HG03097 (cell line): ENCODE data around the gene CDC25C.
"Not testable (repeated sequence)": the region's sequence is repeated elsewhere in the genome, so short reads cannot be mapped to it uniquely, and the experiment has no call there.

ENCODE experiments used
- ATAC-seq: cut with Tn5 transposase; IDR thresholded peaks from one replicate; pipeline ENCODE4 v1.9.1; 2021; ENCODE audit not compliant: unreplicated experiment, low FRiP score

Gene CDC25C

GRCh38 chr5:138282920-138283742 lies 48.5 kb downstream of the CDC25C start:
- ATAC-seq = no peak

DNA sequence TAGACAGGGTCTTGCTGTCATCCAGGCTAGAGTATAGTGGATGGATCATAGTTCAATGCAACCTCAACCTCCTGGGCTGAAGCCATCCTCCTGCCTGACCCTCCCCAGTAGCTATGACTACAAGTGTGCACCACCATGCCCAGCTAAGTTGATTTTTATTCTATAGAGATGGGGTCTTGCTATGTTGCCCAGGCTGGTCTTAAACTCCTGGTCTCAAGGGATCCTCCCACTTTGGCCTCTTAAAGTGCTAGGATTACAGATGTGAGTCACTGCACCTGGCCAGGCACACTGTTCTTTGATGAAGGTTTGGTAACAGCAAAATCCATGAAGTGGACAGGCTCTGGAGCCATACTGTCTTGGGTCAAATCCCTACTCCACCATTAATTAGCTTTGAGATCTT lies 50.7 kb downstream of the CDC25C start:
- ATAC-seq = no peak

- no peak for ATAC-seq
Measured at GRCh38 chr5:138276402-138277054, 55.1 kb downstream of the CDC25C start.

DNA sequence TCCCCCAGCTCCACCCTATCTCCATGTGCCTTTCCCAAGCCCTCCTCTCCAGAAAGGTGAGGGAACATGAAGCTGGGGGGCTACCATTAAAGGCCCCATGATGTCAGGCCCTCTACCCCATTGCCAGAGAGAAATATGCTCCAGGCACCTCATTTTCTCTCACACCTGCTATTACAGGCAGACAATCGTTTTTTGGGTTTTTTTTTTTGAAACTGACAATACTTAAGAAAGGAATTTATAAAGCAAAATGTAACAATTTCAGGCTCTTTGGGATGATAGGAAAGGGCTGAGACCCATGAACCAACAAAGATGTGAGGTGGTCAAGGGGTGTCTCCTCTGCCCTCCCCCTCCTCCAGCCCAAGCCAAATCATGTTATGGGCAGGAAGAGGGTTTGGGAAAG lies 55.7 kb downstream of the CDC25C start:
- no peak for ATAC-seq

DNA sequence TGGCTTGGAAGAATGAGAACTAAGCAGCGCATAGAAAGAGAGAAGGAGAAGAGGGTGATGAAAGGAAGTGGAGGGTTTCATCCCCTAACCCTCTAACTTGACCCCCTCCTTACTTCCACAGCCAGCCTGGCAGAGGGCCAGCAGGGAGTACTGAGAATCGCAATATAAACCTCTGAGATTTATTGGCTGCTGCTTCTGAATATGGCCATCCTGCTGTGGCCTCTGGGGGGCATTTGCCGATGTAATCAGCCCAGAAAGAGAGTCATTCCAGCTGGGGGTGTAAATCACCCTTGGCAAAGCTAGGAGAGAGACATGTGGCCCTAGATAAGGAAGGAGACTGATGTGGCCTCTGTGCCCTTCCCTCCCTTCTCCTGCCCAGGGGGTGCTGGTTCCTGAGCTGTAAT lies 56.2 kb downstream of the CDC25C start:
- ATAC-seq = no peak

- ATAC-seq = no peak
Measured at GRCh38 chr5:138274189-138274853, 57.3 kb downstream of the CDC25C start, which contains the start of gene GFRA3. TSS of gene GFRA3 (minus strand) at chr5:138274621. CDS start at chr5:138274424, 197 bp downstream.

DNA sequence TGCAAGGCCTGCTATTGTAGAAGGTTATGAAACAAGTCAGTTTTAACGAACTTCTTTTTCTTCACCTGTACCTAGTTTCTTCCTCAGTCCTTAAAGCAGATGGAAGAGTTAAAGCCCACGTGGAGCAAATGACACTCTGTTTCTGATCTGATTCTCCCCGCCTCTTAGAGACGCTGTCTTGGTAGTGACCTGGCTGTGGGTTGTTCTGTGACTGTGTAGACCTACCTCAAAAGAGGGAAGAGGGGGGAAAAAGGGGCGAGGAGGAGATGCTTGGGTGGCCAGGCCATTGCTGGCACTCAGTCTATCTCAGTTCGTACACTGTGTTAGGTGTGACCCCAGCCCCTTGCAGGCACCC lies 57.8 kb downstream of the CDC25C start:
- no peak for ATAC-seq

DNA sequence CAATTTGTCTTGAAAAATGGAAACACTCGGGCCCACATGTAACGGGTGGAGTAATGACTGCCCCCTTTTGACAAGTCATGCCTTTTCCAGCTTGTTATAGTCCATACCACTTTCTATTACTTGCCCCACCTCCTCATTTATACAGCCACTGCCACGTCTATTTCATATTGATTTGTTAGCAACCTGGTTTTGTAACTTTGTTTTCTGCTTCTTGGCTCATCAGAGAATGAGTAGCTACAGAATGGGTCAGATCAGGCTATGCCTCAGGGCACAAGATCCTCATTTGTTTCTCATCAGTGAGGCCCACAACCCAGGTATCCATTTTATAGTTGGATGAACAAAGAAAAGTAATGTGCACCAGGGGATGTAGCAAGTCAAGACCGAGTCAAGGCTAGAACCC lies 58.9 kb downstream of the CDC25C start:
- ATAC-seq = no peak

GRCh38 chr5:138271281-138271680 lies 60.3 kb downstream of the CDC25C start:
- no peak for ATAC-seq

GRCh38 chr5:138264183-138264582 lies 67.4 kb downstream of the CDC25C start:
- ATAC-seq = no peak

- ATAC-seq = no peak
Measured at GRCh38 chr5:138263581-138263980, 68.0 kb downstream of the CDC25C start.

DNA sequence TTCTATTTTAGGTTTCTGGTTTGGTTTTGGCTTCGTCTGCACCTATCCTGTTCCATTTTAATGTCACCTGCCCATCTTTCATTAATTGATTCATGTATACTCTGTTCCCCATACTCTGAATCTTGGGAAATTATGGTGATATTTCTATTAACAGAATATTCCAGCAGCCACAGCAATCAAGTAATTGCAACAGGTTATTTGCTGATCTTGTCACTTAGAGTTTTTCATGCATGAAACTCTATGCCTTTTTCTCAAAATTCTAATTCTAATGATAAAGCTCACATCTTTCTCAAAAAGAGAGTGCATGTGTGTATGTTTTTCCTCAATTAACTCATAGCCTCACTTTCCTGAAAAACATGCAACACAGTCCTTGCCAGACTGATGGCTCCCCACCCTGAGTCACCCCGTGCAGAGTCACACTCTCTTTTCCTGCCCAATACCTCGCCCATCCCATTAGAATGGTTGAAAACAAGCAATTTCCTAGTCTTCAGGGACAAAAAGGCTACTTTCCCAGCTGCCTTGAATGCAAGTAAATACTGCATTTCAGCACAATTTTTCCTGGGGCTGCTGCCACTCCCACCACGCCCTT lies 72.8 kb downstream of the CDC25C start:
- ATAC-seq = no peak

DNA sequence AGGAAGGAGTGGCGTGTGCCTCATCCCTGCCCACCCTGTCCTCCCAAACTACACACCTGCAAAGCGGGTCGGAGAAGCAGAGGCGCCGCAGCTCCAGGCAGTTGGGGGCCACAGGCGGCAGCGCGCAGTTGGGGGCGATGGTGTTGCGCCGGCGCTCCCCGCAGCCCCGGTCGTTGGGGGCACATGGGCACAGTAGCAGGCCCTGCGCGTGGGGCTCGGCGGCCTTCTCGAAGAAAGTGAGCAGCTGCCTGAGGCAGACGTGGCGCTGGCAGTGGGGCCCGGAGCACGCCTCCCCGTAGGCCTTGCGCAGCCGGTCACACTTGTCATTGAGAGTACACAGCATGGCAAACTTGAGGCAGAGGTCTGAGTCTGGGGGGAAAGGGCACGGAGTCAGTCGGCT lies 74.0 kb downstream of the CDC25C start:
- ATAC-seq = no peak

DNA sequence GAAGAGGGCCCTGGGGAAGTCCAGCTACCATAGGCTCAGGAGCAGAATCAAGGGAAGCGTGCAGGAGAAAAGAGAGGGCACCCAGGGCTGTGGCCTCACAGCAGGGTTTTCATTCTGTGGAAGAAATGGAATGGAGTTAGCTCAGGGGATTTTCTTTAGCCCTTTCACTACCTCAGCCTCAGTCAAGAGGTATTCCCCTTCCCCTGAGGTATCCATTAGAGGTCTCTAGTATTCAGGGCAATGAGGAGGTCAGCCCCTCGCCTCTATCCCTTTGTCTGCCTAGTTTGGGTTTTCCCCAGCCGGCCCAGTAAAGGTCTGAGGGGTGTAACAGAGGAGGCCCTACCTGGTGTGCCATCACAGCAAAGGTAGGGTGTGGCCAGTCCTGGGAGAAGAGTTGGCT lies 78.7 kb downstream of the CDC25C start:
- no peak for ATAC-seq

DNA sequence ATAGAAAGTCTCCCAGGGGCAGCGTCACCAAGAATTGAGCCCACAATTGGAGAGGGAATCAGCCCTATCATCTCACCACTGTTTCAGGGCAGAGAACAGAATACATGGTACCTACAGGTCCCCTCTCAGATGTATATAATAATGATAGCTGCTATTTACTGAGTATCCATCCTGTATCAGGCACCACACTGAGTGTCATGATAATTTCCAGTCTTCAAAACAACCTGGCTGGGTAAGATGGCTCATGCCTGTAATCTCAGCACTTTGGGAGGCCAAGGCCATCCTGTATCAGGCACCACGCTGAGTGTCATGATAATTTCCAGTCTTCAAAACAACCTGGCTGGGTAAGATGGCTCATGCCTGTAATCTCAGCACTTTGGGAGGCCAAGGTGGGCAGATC lies 83.8 kb downstream of the CDC25C start:
- not testable (repeated sequence) for ATAC-seq

- no peak for ATAC-seq
Measured at GRCh38 chr5:138246822-138247221, 84.8 kb downstream of the CDC25C start.

- no peak for ATAC-seq
Measured at GRCh38 chr5:138246334-138246733, 85.3 kb downstream of the CDC25C start.

GRCh38 chr5:138245717-138246116 lies 85.9 kb downstream of the CDC25C start:
- ATAC-seq = no peak

- ATAC-seq = no peak
Measured at GRCh38 chr5:138243794-138244193, 87.8 kb downstream of the CDC25C start.

- ATAC-seq = no peak
Measured at GRCh38 chr5:138241688-138242571, 89.7 kb downstream of the CDC25C start.
